NCI-H526 treated with DMSO at 0.1 percent for 48 hours (cell line): Measurements from ENCODE around the gene TPM2.
"Not testable (repeated sequence)": the region's sequence is repeated elsewhere in the genome, so short reads cannot be mapped to it uniquely, and the experiment has no call there.

Source experiments
- DNase-seq: peaks from one replicate; lab custom pipeline; 2025; lab: John Stamatoyannopoulos, UW

Gene TPM2

DNA sequence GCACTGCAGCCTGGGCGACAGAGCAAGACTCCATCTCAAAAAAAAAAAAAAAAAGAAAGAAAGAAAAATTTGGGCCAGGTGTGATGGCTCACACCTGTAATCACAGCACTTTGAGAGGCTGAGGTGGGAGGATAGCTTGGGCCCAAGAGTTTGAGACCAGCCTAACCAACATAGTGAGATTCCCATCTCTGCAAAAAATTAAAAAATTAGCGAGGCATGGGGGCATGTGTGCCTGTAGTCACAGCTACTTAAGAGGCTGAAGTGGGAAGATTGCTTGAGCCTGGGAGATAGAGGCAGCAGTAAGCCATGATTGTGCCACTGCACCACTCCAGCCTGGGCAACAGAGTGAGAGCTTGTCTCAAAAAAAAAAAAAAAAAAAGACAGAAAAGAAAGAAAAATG is 36.1 kb downstream of the TPM2 start:
- DNase-seq, result no peak

DNA sequence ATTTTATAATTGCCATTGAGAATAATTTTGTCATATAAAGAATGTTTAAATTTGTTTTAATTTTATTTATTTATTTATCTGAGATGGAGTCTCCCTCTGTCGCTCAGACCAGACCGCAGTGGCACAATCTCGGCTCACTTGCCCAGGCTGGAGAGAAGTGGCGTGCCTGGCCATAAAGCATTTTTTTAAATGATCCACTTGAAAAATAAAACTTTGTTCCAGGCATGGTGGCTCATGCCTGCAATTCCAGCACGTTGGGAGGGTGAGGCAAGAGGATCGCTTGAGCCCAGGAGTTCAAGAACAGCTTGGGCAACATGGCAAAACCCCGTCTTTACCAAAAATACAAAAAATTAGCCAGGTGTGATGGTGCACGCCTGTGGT is 36.9 kb downstream of the TPM2 start:
- no peak for DNase-seq

- DNase-seq, result no peak
These were observed 37.5 kb downstream of the TPM2 start for GRCh38 chr9:35651956-35652828.

- DNase-seq, result no peak
These were observed 39.2 kb downstream of the TPM2 start, which contains the start of gene SIT1 for GRCh38 chr9:35650341-35651158. TSS of gene SIT1 (minus strand) at chr9:35650931. CDS start at chr9:35650853, 78 bp downstream.

- no peak for DNase-seq
These were observed 40.0 kb downstream of the TPM2 start for GRCh38 chr9:35649431-35650340.

DNA sequence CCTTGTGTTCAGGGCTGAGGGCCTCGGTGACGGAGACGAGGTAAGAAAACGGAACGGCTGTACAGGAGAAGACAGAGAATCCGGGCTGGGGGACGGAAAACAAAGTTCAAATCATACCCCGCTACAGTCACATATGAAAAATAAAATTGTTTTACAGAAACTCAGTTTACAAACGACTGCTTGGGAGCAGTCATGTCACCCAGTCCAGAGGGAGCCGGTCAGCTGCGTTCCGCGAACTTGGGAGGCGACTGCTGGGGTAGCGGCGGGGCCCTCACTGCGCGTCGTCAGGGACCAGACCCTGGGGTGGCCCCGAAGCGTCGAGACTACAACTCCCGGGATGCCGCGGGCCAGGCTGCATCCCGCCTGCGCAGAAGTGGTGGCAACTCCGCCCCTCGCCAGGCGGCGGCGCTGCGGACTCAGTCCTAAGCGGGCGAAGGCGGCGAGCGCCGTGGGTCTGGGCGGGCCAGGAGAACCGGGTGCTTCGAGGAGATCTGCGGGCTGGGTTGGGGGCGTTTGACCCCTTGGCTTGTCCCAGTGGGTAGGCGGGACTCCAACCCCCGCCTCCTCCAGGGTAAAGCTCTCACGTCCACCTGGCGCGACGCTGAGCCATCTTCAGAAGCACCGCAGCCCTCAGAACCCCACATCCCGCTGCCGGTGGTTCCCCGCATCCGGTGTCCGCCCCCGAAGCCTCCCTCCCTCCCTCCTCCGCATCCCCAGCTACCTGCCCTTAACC is 43.0 kb downstream of the TPM2 start:
- peak; percentile 80 for DNase-seq

GRCh38 chr9:35646153-35646532 is 43.6 kb downstream of the TPM2 start:
- peak; percentile 59 for DNase-seq

- DNase-seq, result not testable (repeated sequence)
These were observed 44.0 kb downstream of the TPM2 start for GRCh38 chr9:35645736-35646135.

- DNase-seq, result no peak
These were observed 46.7 kb downstream of the TPM2 start for GRCh38 chr9:35643046-35643445.

GRCh38 chr9:35641478-35641877 is 48.2 kb downstream of the TPM2 start:
- not testable (repeated sequence) for DNase-seq

GRCh38 chr9:35640431-35640830 is 49.3 kb downstream of the TPM2 start:
- not testable (repeated sequence) for DNase-seq

GRCh38 chr9:35639631-35640030 is 50.1 kb downstream of the TPM2 start:
- DNase-seq, result no peak

- not testable (repeated sequence) for DNase-seq
These were observed 50.5 kb downstream of the TPM2 start for GRCh38 chr9:35639225-35639624.

DNA sequence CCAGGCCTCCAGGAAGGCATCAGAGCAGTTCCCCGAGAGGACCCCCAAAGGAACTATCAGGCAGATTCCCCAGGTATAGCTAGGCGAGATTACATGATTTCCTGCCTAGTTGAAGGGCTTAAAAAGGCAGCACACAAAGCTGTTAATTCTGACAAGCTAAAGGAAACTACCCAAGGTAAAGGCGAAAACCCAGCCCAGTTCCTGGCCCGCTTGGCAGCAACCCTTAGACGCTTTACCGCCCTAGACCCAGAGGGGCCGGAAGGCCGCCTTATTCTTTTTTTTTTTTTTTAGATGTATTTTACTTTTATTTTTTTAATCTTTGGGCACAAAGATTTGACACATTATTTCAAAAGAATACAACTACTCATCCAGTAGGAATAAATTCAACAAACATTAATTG is 51.0 kb downstream of the TPM2 start:
- DNase-seq, result not testable (repeated sequence)

DNA sequence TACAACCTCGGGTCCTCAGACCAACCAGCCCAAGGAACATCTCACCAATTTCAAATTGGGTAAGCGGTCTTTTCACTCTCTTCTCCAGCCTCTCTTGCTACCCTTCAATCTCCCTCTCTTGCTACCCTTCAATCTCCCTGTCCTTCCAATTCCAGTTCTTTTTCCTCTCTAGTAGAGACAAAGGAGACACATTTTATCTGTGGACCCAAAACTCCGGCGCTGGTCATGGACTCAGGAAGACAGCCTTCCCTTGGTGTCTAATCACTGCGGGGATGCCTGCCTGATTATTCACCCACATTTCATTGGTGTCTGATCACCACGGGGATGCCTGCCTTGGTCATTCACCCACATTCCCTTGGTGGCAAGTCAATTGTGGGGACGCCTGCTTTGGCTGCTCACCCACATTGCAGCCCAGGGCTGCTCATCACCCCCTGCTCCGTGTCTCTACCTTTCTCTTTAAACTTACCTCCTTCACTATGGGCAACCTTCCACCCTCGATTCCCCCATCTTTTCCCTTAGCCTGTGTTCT is 52.2 kb downstream of the TPM2 start:
- DNase-seq, result not testable (repeated sequence)

GRCh38 chr9:35636877-35637246 is 52.9 kb downstream of the TPM2 start:
- not testable (repeated sequence) for DNase-seq

DNA sequence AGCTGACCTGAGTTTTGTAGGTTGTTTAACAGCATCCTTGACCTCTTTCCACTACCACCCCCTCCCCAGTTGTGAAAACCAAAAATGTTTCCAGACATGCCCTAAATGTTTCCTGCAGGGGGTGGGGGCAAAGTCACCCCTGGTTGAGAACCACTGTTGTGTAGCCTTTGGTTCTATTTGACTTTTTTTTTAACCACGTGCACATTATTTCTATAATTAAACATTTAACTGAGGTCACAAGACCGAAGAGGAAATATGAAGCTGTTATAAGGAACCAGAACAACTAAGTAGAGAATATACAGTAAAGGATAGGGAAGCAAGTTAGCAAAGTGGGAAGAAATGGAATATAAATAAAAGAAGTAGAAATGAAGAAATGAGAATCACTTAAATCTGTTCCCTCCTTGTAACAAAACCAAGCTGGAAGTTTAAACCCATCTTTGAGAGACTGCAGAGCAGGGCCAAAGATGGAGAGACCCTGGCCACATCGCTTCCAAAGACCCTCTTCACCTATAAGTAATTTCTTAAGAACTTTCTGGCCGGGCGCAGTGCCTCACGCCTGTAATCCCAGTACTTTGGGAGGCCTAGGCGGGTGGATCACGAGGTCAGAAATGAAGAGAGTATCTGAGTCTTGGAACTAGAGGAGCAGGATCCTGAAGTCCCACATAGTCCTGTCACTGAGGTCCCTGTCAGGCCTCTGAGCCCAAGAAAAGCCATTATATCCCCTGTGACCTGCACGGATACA is 53.4 kb downstream of the TPM2 start:
- DNase-seq, result no peak

- no peak for DNase-seq
These were observed 54.0 kb downstream of the TPM2 start for GRCh38 chr9:35635730-35636129.
